ENCODE results near the gene SIAH3. TPM values are rescaled to one million over a fixed set of nuclear protein-coding genes. Genes with fewer than 3 reads are reported as not detected.

Gene SIAH3
- total RNA-seq, 1 experiment from 2014 or later, result not detected

DNA sequence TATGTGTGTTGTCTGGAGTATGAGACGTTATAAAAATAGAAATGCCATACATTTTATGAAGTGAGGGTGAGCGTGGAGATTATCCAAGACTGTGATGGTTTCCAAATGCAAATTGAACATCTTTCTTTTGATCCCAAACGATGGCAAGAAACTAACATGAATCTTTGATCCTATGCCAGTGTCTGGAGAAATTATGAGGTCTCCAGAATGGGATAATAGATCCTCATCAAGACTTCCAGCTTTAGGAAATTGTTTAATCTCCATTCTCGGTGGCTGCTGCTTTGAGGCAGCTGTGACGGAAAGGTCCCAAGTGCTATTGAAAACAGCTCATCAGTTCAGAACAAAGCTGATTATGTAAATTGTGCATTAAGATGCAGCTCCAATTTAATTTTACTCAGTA lies 118.6 kb downstream of the SIAH3 start:
- ATAC-seq (no peak), DNase-seq (ENCODE audit: low read depth, low spot score) (no peak)
- ChIA-PET CTCF (no interaction called here), POLR2A (no interaction called here), RAD21 (ENCODE audit: low non-redundant PET in 1 of 2, low total read pairs in 2 of 2, uncharacterized antibody in 2 of 2, unreplicated experiment in 2 of 2) (no interaction called here)
- no peaks in the 10 kb centered on the region for H3K9me2 ChIP-seq (ENCODE audit: insufficient read depth)
- H3K9me3 ChIP-seq (ENCODE audit: control insufficient read depth in 1 of 2, insufficient read depth in 1 of 2, low read depth in 1 of 2, low read length in 2 of 2), result no peaks in the 10 kb centered on the region
- no TSS peak for BruUV-seq (replicated peaks)
- peaks cover 3% of the 10 kb centered on the region; the same call in 1 of the 2 replicates for H3K27me3 ChIP-seq (ENCODE audit: insufficient read depth, low read length)
- no peaks in the 10 kb centered on the region for H4K20me1 ChIP-seq (ENCODE audit: insufficient read depth)
- H2AFZ ChIP-seq (ENCODE audit: low read depth, low read length, poor library complexity, severe bottlenecking), result no peak overlapping the region
- no peak overlapping the region for H3K4me2 ChIP-seq (ENCODE audit: low read length)
- no peak overlapping the region for H3K27ac ChIP-seq (ENCODE audit: low read depth, low read length)
- H3K79me2 ChIP-seq (ENCODE audit: insufficient read depth, low read length), result no peaks in the 10 kb centered on the region
- no peak overlapping the region for H3K4me3 ChIP-seq (replicated peaks in 1 of 2; ENCODE audit: low read depth in 1 of 2, low read length in 2 of 2)
- no peaks in the 10 kb centered on the region for H3K36me3 ChIP-seq (ENCODE audit: control insufficient read depth in 1 of 2, insufficient read depth in 2 of 2, low read length in 2 of 2)
- no peak overlapping the region for H3K9ac ChIP-seq (ENCODE audit: low read length)
- intact Hi-C loops (cut with micrococcal nuclease), result no loop called here
- TF ChIP-seq SIN3A (IDR thresholded peaks at IDR 0.05; ENCODE audit: low read depth) (no peak), JUND (IDR thresholded peaks at IDR 0.05) (no peak), ELF1 (IDR thresholded peaks at IDR 0.05; ENCODE audit: borderline replicate concordance, low read depth) (no peak), POLR2AphosphoS5 (IDR thresholded peaks at IDR 0.05; ENCODE audit: low read depth, low read length) (no peak), RAD21 (IDR thresholded peaks at IDR 0.05; ENCODE audit: low read depth) (no peak), CBX3 (IDR thresholded peaks at IDR 0.05; ENCODE audit: low read depth) (no peak), ZBTB33 (IDR thresholded peaks at IDR 0.05; ENCODE audit: extremely low read depth, insufficient replicate concordance, low read length) (no peak), REST (IDR thresholded peaks at IDR 0.05; ENCODE audit: low read depth) (no peak), POLR2A (IDR thresholded peaks at IDR 0.05; ENCODE audit: borderline replicate concordance, extremely low read depth, insufficient read depth, insufficient read length) (no peak), EGR1 (IDR thresholded peaks at IDR 0.05; ENCODE audit: low read depth) (no peak), SP1 (IDR thresholded peaks at IDR 0.05; ENCODE audit: low read depth) (no peak), CTCF (IDR thresholded peaks at IDR 0.05 in 2 of 3, conservative IDR thresholded peaks at IDR 0.05 in 1 of 3; ENCODE audit: borderline replicate concordance in 1 of 3, insufficient read depth in 1 of 3, low read depth in 2 of 3, low read length in 2 of 3) (no peak), EZH2phosphoT487 (IDR thresholded peaks at IDR 0.05; ENCODE audit: borderline replicate concordance) (no peak), EZH2 (IDR thresholded peaks at IDR 0.05) (no peak), ZFX (IDR thresholded peaks at IDR 0.05) (no peak), SRF (IDR thresholded peaks at IDR 0.05; ENCODE audit: low read depth) (no peak), ATF3 (IDR thresholded peaks at IDR 0.05) (no peak), FOSL1 (IDR thresholded peaks at IDR 0.05; ENCODE audit: low read depth) (no peak), CEBPB (IDR thresholded peaks at IDR 0.05; ENCODE audit: low read depth) (no peak)
- TF ChIP-seq, protein P1, sequence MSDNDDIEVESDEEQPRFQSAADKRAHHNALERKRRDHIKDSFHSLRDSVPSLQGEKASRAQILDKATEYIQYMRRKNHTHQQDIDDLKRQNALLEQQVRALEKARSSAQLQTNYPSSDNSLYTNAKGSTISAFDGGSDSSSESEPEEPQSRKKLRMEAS (IDR thresholded peaks at IDR 0.05), result no peak
- H3K4me1 ChIP-seq (ENCODE audit: control insufficient read depth in 1 of 2, insufficient read depth in 2 of 2, low read length in 2 of 2), result peaks cover 0 to 2% of the 10 kb centered on the region in 2 experiments; a peak in 1 of 4 replicates
